DOHH2 (cell line): ENCODE measurements around the gene TAMM41.
"Not testable (repeated sequence)": the region's sequence is repeated elsewhere in the genome, so short reads cannot be mapped to it uniquely, and the experiment has no call there.

ENCODE experiments used
- EZH2phosphoT487 ChIP-seq: fragments of 200-600 bp; sonication (generic); IDR thresholded peaks from 2 replicates; pipeline ENCODE4 v1.6.1; 2017; ENCODE audit warnings: borderline replicate concordance, mild to moderate bottlenecking, antibody characterized with exemption, low read length, moderate library complexity, mixed read lengths
- TF ChIP-seq, protein P1 (sequence below): fragments of 200-600 bp; sonication (generic); IDR thresholded peaks from one replicate; pipeline ENCODE4 v1.5.1; 2014; ENCODE audit warnings: antibody characterized with exemption, mild to moderate bottlenecking, low read depth, low read length; ENCODE audit not compliant: poor library complexity, severe bottlenecking

DNA sequence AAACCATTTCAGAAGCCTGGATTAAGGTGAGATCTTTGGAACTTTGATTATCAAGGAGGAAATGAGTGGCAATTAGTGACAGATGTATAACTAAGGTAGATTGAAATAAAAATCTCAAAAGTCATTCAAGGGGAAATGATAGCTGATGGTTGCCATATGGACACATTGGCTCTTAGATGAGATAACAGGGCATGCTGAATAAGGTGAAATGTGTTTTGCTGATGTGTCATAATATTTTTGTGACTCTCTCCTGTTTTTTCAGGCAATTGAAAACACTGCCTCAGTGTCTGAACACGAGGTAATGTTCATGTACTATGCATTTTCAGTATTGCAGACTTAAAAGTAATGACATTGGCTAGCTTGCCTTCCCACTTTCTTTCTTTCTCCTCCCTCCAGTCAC is 13.5 kb upstream of the TAMM41 start:
- TF ChIP-seq, protein P1, sequence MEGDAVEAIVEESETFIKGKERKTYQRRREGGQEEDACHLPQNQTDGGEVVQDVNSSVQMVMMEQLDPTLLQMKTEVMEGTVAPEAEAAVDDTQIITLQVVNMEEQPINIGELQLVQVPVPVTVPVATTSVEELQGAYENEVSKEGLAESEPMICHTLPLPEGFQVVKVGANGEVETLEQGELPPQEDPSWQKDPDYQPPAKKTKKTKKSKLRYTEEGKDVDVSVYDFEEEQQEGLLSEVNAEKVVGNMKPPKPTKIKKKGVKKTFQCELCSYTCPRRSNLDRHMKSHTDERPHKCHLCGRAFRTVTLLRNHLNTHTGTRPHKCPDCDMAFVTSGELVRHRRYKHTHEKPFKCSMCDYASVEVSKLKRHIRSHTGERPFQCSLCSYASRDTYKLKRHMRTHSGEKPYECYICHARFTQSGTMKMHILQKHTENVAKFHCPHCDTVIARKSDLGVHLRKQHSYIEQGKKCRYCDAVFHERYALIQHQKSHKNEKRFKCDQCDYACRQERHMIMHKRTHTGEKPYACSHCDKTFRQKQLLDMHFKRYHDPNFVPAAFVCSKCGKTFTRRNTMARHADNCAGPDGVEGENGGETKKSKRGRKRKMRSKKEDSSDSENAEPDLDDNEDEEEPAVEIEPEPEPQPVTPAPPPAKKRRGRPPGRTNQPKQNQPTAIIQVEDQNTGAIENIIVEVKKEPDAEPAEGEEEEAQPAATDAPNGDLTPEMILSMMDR, result not testable (repeated sequence)
- not testable (repeated sequence) for TF ChIP-seq EZH2phosphoT487
